Common myeloid progenitor, CD34-positive (primary cell): ENCODE measurements around the gene JAKMIP2.

Source experiments
- CTCF ChIA-PET: fragments of 350-600 bp; sonication (Branson Sonifier 250); formaldehyde crosslinking; loops from one replicate; lab custom pipeline; 2021; ENCODE audit warnings: antibody characterized with exemption; lab: Charles Lee
- POLR2A ChIA-PET: fragments of 350-600 bp; sonication (Branson Sonifier 250); formaldehyde crosslinking; loops from one replicate; lab custom pipeline; 2021; ENCODE audit warnings: antibody characterized with exemption; lab: Charles Lee
- DNase-seq, 3 donors: peaks; one replicate each; pipeline versions ENCODE4 v3.0.0 to v3.0.0-alpha.2; 2013
- H3K27ac ChIP-seq, 2 experiments: 1 replicate in 1 of 2; 2 replicates in 1 of 2; pipeline ENCODE4 v1.7.0; 2013; ENCODE audit warnings: inconsistent platforms in 2 of 2, low read length in 2 of 2, mild to moderate bottlenecking in 2 of 2, low read depth in 1 of 2, moderate library complexity in 1 of 2; ENCODE audit not compliant: severe bottlenecking in 2 of 2, insufficient read depth in 1 of 2, poor library complexity in 1 of 2
- H3K27me3 ChIP-seq, 5 experiments: replicated peaks in 2 of 5; 1 replicate in 3 of 5; 2 replicates in 2 of 5; pipeline versions ENCODE4 v1.6.1 to v1.7.0; 2013; ENCODE audit warnings: low read length in 4 of 5, mild to moderate bottlenecking in 2 of 5, moderate library complexity in 2 of 5, inconsistent platforms in 1 of 5; ENCODE audit not compliant: insufficient read depth in 5 of 5, control insufficient read depth in 4 of 5
- H3K36me3 ChIP-seq, 4 experiments: 1 replicate in 2 of 4; 2 replicates in 2 of 4; pipeline versions ENCODE4 v1.6.1 to v1.7.0; 2013; ENCODE audit warnings: low read length in 3 of 4, control low read depth in 1 of 4, mild to moderate bottlenecking in 1 of 4; ENCODE audit not compliant: control insufficient read depth in 4 of 4, insufficient read depth in 4 of 4
- H3K4me1 ChIP-seq, 4 experiments: 1 replicate in 3 of 4; 2 replicates in 1 of 4; pipeline versions ENCODE4 v1.6.1 to v1.7.1; 2013; ENCODE audit warnings: low read length in 3 of 4, mild to moderate bottlenecking in 3 of 4, control low read depth in 1 of 4, inconsistent platforms in 1 of 4, moderate library complexity in 1 of 4; ENCODE audit not compliant: control insufficient read depth in 4 of 4, insufficient read depth in 4 of 4; ENCODE audit errors: control extremely low read depth in 1 of 4
- H3K4me3 ChIP-seq, 7 experiments: 1 replicate in 4 of 7; 2 replicates in 3 of 7; pipeline versions ENCODE4 v1.5.1 to v1.7.0; 2013; ENCODE audit warnings: mild to moderate bottlenecking in 7 of 7, low read length in 6 of 7, moderate library complexity in 6 of 7, inconsistent platforms in 2 of 7, low read depth in 2 of 7, control low read depth in 1 of 7; ENCODE audit not compliant: insufficient read depth in 4 of 7, control insufficient read depth in 1 of 7; ENCODE audit errors: extremely low read depth in 1 of 7
- H3K9me3 ChIP-seq, 5 experiments: 1 replicate in 4 of 5; 2 replicates in 1 of 5; pipeline versions ENCODE4 v1.6.1 to v1.7.1; 2013; ENCODE audit warnings: low read length in 4 of 5, mild to moderate bottlenecking in 2 of 5, inconsistent platforms in 1 of 5, low read depth in 1 of 5, moderate library complexity in 1 of 5; ENCODE audit not compliant: control insufficient read depth in 4 of 5, insufficient read depth in 2 of 5; ENCODE audit errors: control extremely low read depth in 1 of 5
- WGBS: methylation state at CpG from one replicate; pipeline ENCODE4 v1.1.5; 2013; ENCODE audit not compliant: insufficient coverage; 5-methylcytosine and 5-hydroxymethylcytosine counted together

The JAKMIP2 gene

DNA sequence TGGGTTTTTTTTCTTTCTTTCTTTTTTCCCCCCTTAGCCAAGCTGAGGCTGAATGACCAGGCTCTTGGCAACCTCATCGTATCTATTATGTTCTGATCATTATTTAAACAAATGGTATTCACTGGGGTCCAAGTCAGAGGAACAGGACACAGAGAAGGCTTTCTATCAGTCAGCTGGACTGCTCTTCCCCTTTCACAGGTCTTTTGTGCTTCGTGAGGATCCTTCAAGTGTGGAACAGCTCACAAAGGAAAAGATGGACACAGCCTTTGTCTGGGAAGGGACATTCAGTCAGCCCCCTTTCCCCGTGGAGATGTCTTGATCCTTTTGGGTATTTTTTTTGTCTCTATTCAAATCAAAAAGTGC, 218.4 kb downstream of the JAKMIP2 start:
- H3K4me1 ChIP-seq = no peaks in the 10 kb centered on the region
- 94% methylated on average over 2 of the region's 3 CpGs for WGBS
- H3K36me3 ChIP-seq = no peaks in the 10 kb centered on the region
- POLR2A ChIA-PET = no interaction called here
- CTCF ChIA-PET = interaction anchor here (0.6 to 1.1 kb wide), 2 partner anchors 25 to 100 kb away, joined by 3 read pairs; no protein-coding TSS in a partner anchor
- H3K9me3 ChIP-seq = no peaks in the 10 kb centered on the region
- H3K4me3 ChIP-seq = no peak overlapping the region
- H3K27ac ChIP-seq = no peak overlapping the region
- no peak for DNase-seq
- peaks cover 0 to 3% (median 0%) of the 10 kb centered on the region in 5 experiments for H3K27me3 ChIP-seq

DNA sequence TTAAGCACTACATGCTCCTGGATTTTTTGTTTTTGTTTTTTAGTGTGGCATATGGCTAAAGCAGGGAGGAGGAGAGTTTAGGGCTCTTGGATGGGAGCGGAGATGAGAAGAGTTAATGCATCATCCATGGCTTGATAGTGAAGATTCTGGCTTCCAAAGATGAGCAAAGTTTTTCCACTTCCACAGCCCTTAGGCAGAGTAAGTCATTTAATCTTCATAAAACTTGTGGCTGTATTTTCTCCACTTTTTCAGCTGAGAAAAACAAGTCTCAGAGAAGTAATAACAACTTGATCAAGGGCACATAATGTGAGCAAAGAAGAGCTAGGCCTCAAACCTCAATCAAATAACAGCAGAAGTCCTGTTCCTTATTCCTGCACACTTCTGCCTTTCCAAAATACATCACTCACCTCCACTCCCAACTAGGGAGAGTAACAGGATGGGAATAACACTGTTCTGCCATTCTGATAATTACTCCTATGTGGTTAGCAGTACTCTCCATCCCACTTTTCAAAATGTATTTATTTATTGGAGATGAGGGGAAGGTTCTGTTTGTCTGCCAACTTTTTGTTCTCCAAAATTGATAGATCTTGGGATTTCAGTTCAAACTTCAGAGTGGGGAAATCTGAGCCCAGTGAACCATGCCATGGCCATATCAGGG, 218.9 kb downstream of the JAKMIP2 start:
- ChIA-PET CTCF (interaction anchor here (0.6 kb wide), 1 partner anchor 24 kb away, joined by 3 read pairs; no protein-coding TSS in a partner anchor), POLR2A (no interaction called here)
- Histone ChIP-seq H3K27ac (no peak overlapping the region), H3K27me3 (peaks cover 0 to 3% (median 0%) of the 10 kb centered on the region in 5 experiments), H3K4me1 (no peaks in the 10 kb centered on the region), H3K36me3 (no peaks in the 10 kb centered on the region), H3K9me3 (no peaks in the 10 kb centered on the region), H3K4me3 (no peak overlapping the region)
- 67% methylated on average over 1 of the region's 1 CpG for WGBS
- DNase-seq = no peak

DNA sequence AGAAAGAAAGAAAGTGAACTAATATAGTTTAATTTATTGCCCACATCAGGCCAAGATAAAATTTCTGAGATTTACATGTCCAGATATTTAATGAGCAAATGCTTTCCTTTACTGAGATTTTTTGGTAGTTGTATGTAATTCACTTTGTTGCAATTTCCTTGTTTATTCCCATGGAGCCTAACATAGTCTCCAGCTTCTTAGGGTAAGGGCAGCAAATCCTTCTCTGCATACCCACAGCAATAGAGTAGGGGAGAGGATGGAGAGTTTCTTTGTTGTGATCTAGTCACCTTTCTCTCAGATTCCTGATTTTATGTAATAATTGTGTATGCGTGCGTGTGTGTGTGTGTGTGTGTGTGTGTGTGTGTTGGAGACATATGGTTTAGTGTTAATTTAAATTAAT, 221.1 kb downstream of the JAKMIP2 start:
- no CpG with 5 or more reads among the region's 2 CpGs for WGBS
- Histone ChIP-seq H3K9me3 (no peaks in the 10 kb centered on the region), H3K4me1 (no peaks in the 10 kb centered on the region), H3K27ac (no peak overlapping the region), H3K27me3 (peaks cover 0 to 3% (median 0%) of the 10 kb centered on the region in 5 experiments), H3K36me3 (no peaks in the 10 kb centered on the region), H3K4me3 (no peak overlapping the region)
- ChIA-PET CTCF (interaction anchor here (2.2 to 6.3 kb wide), 4 partner anchors 14 to 337 kb away, joined by 12 to 115 read pairs (median 58); no protein-coding TSS in a partner anchor), POLR2A (no interaction called here)
- DNase-seq = no peak

DNA sequence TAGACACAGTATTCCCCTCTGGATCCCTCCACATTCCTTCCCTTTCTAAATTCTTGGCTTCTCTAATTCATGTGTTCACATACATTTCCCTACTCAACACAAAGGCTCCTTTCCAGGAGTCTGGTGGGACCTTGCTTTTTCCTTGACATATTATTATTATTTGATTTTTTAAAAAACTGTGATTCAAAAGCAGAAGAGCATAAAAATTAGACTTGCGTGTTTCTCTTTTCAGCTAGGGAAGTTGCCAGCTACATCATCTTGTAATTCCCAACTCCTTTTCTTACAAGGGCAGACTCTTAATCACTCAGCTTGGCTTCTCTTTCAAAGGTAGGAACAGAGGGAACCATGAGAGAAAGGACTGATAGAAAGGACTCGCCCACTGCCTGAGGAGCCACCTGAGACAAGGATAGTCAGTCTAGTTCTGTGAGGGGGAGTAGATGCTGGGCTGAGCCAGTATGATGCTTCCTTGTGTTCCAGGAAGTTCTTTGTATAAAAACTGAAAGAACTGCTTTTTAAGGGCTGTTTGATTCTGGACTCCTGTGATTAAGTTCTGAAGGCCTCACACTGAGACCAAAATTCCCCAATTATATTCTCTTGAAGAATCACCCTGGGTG, 221.7 kb downstream of the JAKMIP2 start:
- 100% methylated on average over 1 of the region's 2 CpGs for WGBS
- Histone ChIP-seq H3K36me3 (no peaks in the 10 kb centered on the region), H3K27ac (no peak overlapping the region), H3K4me1 (no peaks in the 10 kb centered on the region), H3K27me3 (peaks cover 0 to 3% (median 0%) of the 10 kb centered on the region in 5 experiments), H3K4me3 (no peak overlapping the region), H3K9me3 (no peaks in the 10 kb centered on the region)
- POLR2A ChIA-PET = no interaction called here
- CTCF ChIA-PET = interaction anchor here (1.1 to 6.3 kb wide), 8 partner anchors 11 to 346 kb away, joined by 3 to 115 read pairs (median 17); no protein-coding TSS in a partner anchor
- no peak for DNase-seq

- 50% methylated on average over 2 of the region's 2 CpGs for WGBS
- no peak overlapping the region for H3K4me3 ChIP-seq
- ChIA-PET POLR2A (interaction anchor here (0.6 kb wide), 1 partner anchor 93 kb away, joined by 3 read pairs; no protein-coding TSS in a partner anchor), CTCF (interaction anchor here (0.7 to 6.3 kb wide), 15 partner anchors 13 to 345 kb away, joined by 3 to 115 read pairs (median 4); no protein-coding TSS in a partner anchor)
- no peaks in the 10 kb centered on the region for H3K4me1 ChIP-seq
- H3K36me3 ChIP-seq = no peaks in the 10 kb centered on the region
- H3K9me3 ChIP-seq = no peaks in the 10 kb centered on the region
- peaks cover 0 to 3% (median 0%) of the 10 kb centered on the region in 5 experiments for H3K27me3 ChIP-seq
- no peak overlapping the region for H3K27ac ChIP-seq
- peak in 1 of 3 donors; percentile 15 for DNase-seq
These were observed 222.8 kb downstream of the JAKMIP2 start for GRCh38 chr5:147559749-147560148.

DNA sequence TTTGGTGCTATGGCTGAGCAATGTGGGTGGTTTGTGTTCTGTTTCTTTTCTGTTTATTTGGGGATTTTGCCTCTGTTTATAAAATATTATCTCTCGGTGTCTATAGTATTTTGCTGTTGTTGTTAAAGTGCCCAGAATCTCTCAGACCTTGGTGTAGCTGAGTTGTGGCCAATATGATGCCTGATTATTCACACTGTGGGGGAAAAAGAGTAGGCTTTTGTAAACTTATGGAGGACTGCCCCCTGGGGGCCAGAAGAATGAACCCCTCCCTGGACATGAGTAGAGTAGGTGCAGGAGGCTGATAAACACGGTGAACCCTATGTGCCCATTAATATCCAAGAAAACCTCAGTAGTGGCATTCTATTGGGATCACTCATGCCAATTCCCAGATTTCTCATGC, 223.7 kb downstream of the JAKMIP2 start:
- Histone ChIP-seq H3K36me3 (no peaks in the 10 kb centered on the region), H3K27me3 (peaks cover 0 to 3% (median 0%) of the 10 kb centered on the region in 5 experiments), H3K9me3 (no peaks in the 10 kb centered on the region), H3K4me3 (no peak overlapping the region), H3K27ac (no peak overlapping the region), H3K4me1 (peaks cover 0 to 5% (median 1%) of the 10 kb centered on the region in 4 experiments)
- POLR2A ChIA-PET = no interaction called here
- CTCF ChIA-PET = interaction anchor here (0.7 to 6.3 kb wide), 16 partner anchors 13 to 335 kb away, joined by 3 to 115 read pairs (median 4); no protein-coding TSS in a partner anchor
- WGBS = 29% methylated on average over 2 of the region's 2 CpGs
- DNase-seq = peak; percentile 73 to 87 (median 81)
